Measurements from ENCODE around the gene D2HGDH. TPM values are rescaled to one million over a fixed set of nuclear protein-coding genes. Genes with fewer than 3 reads are reported as not detected.

D2HGDH gene
- total and polyA plus RNA-seq, 2 experiments from 2014 or later = 3.7 to 17.3 TPM

- H3K9me3 Mint-ChIP-seq = no peaks in the 10 kb centered on the region
- H3K27ac Mint-ChIP-seq = no peak overlapping the region
Measured at GRCh38 chr2:241746084-241746483, 11.7 kb downstream of the D2HGDH start.

More at GRCh38 chr2:241746084-241746483, 11.7 kb downstream of the D2HGDH start:
- no peaks in the 10 kb centered on the region for H3K9me2 ChIP-seq (ENCODE audit: insufficient read depth)
- H3K79me2 ChIP-seq (replicated peaks; ENCODE audit: insufficient read depth) = no peaks in the 10 kb centered on the region
- H3K36me3 Mint-ChIP-seq (ENCODE audit: low read depth) = peaks cover 30% of the 10 kb centered on the region
- no peaks in the 10 kb centered on the region for H3F3A ChIP-seq (replicated peaks; ENCODE audit: low read depth)
- no peak overlapping the region for H3K4me3 Mint-ChIP-seq
- no peak overlapping the region for H2AFZ ChIP-seq
- peaks cover 8% of the 10 kb centered on the region for H3K27me3 Mint-ChIP-seq (ENCODE audit: insufficient read depth, low read depth, poor library complexity)
- H3K4me1 ChIP-seq (ENCODE audit: insufficient read depth) = no peaks in the 10 kb centered on the region
- ATAC-seq (no peak), DNase-seq (ENCODE audit: low spot score) (no peak)
- TF ChIP-seq EZH2phosphoT487 (IDR thresholded peaks at IDR 0.05; ENCODE audit: unreplicated experiment) (no peak), CTCF (conservative IDR thresholded peaks at IDR 0.05; ENCODE audit: low read depth in 2 of 2) (no peak), STAT1 (IDR thresholded peaks at IDR 0.05; ENCODE audit: unreplicated experiment) (no peak), EZH2 (IDR thresholded peaks at IDR 0.05; ENCODE audit: low read depth, unreplicated experiment) (no peak), NANOG (IDR thresholded peaks at IDR 0.05; ENCODE audit: borderline replicate concordance) (no peak), JUNB (IDR thresholded peaks at IDR 0.05; ENCODE audit: unreplicated experiment) (no peak), ZNF331 (CRISPR knock-in tag; IDR thresholded peaks at IDR 0.05; ENCODE audit: low read depth) (no peak), ZNF114 (CRISPR knock-in tag; IDR thresholded peaks at IDR 0.05) (no peak), POLR2AphosphoS5 (IDR thresholded peaks at IDR 0.05; ENCODE audit: low read depth) (no peak), ZNF462 (CRISPR knock-in tag; IDR thresholded peaks at IDR 0.05) (no peak), CREB1 (CRISPR knock-in tag; IDR thresholded peaks at IDR 0.05; ENCODE audit: low read depth) (no peak), ETS1 (IDR thresholded peaks at IDR 0.05) (no peak), REST (IDR thresholded peaks at IDR 0.05; ENCODE audit: unreplicated experiment) (no peak)
- no peaks in the 10 kb centered on the region for H4K20me1 ChIP-seq (replicated peaks; ENCODE audit: insufficient read depth)
- H3K27ac ChIP-seq (ENCODE audit: low read depth) = no peak overlapping the region
- H3K36me3 ChIP-seq (ENCODE audit: insufficient read depth) = no peaks in the 10 kb centered on the region
- no peak overlapping the region for H3K4me3 ChIP-seq
- no peaks in the 10 kb centered on the region for H3K4me1 Mint-ChIP-seq
- no peak overlapping the region for H3K4me2 ChIP-seq
- H3K27me3 ChIP-seq (ENCODE audit: insufficient read depth) = no peaks in the 10 kb centered on the region
